Fibroblast of pulmonary artery (primary cell): ENCODE measurements around the gene GGT5.

Experiments used
- DNase-seq: peaks from one replicate; pipeline ENCODE4 v3.0.0-alpha.2; 2010; ENCODE audit warnings: low read depth
- H3K4me3 ChIP-seq: replicated peaks from 2 replicates; pipeline ENCODE4 v1.5.1; 2011; ENCODE audit warnings: low read depth, mild to moderate bottlenecking, control low read depth, low read length, moderate library complexity
- TF ChIP-seq, protein P1 (sequence below): IDR thresholded peaks from 2 replicates; pipeline ENCODE4 v1.5.1; 2011; ENCODE audit warnings: mild to moderate bottlenecking, control low read depth, low read length, inconsistent platforms; ENCODE audit errors: missing control alignments

The GGT5 gene

DNA sequence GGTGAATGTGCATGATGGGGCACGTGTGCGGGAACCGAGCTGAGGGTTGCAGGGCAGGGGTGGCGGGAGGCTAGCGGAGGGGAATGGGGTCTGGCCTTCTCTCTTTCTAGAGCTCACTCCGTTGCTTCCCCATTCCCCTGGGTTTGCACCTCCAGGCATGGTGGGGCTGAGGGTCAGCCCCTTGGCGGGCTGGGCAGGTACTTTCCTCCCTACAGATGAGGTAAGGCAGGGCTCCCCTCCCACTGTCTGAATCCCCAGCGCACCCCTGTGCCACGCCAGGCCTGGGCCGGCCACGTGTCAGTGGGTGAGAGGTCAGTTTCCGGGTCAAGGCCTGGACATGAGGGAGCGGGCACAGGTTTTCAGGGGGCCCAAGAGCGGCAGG lies 54.7 kb downstream of the GGT5 start:
- TF ChIP-seq, protein P1, sequence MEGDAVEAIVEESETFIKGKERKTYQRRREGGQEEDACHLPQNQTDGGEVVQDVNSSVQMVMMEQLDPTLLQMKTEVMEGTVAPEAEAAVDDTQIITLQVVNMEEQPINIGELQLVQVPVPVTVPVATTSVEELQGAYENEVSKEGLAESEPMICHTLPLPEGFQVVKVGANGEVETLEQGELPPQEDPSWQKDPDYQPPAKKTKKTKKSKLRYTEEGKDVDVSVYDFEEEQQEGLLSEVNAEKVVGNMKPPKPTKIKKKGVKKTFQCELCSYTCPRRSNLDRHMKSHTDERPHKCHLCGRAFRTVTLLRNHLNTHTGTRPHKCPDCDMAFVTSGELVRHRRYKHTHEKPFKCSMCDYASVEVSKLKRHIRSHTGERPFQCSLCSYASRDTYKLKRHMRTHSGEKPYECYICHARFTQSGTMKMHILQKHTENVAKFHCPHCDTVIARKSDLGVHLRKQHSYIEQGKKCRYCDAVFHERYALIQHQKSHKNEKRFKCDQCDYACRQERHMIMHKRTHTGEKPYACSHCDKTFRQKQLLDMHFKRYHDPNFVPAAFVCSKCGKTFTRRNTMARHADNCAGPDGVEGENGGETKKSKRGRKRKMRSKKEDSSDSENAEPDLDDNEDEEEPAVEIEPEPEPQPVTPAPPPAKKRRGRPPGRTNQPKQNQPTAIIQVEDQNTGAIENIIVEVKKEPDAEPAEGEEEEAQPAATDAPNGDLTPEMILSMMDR = no peak
- H3K4me3 ChIP-seq = no peak overlapping the region
- DNase-seq = no peak

DNA sequence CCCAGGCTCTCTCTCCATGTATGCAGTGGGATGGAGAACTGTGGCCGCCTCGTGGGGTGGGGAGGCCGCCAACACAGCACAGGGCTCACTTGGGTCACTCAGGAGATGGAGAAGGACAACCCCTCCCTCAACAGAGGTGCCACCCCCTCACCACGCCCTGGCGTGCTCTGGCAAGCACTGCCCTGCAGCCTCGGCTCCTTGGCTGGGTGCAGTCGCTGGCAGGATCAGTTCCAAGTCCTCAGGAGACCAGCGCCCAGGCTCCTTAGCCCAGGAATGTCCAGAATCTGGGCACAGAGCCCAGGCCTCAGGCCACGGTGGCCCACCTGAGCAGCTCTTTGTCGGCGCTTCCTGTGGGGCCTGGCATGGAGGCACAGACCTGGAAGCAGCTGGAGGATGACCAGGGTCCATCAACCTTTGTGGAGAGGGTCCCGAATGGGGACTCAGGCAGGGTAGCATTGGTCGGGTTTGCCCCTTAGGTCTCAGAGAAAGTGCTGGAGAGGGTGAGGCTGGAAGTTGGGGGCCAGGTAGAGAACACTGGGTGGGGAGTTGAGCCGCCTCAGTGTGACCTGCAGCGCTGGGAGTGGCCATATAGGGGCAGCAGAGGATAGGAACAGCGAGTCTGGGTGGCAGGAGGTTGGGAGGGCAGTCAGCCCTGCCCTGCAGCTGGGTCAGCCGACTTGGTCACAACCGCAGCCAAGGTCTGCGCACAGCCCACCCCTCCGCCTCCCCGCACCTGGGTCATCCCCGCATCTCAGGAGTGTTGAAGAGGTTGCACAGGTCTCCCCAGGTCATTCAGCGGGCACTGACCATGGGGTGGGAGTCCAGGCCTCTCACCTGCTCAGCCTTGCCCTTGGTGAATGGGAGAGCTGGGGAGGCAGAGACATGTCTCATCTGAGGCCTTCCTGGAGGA lies 55.4 kb downstream of the GGT5 start:
- peak; percentile 76 for DNase-seq
- no peak overlapping the region for H3K4me3 ChIP-seq
- TF ChIP-seq, protein P1 = peak; percentile 91

DNA sequence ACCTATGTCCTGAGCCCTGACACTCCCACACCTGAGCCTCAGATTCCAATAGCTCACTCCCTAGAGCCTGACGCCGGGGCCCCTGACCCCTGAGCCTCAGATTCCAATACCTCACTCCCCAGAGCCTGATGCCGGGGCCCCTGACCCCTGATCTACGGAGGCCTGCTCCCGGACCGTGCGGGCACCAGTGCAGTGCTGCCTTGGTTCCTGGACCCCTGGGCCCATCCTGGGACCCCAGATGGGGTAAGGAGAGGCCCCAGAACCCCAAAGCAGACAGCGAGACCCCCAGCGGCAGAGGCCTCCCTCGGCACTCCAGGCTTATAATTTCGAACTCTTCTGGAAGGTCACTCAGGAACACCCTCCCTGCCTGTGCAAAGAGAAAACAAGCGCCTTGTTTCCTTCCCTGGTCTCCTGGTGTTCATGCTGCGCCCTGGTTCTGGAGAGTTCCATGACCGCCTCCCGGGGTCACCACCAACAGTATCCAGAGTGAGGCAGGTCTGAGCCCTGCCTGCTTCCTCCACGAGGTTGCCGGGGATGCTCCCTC lies 56.1 kb downstream of the GGT5 start:
- TF ChIP-seq, protein P1 = no peak
- H3K4me3 ChIP-seq = no peak overlapping the region
- no peak for DNase-seq

DNA sequence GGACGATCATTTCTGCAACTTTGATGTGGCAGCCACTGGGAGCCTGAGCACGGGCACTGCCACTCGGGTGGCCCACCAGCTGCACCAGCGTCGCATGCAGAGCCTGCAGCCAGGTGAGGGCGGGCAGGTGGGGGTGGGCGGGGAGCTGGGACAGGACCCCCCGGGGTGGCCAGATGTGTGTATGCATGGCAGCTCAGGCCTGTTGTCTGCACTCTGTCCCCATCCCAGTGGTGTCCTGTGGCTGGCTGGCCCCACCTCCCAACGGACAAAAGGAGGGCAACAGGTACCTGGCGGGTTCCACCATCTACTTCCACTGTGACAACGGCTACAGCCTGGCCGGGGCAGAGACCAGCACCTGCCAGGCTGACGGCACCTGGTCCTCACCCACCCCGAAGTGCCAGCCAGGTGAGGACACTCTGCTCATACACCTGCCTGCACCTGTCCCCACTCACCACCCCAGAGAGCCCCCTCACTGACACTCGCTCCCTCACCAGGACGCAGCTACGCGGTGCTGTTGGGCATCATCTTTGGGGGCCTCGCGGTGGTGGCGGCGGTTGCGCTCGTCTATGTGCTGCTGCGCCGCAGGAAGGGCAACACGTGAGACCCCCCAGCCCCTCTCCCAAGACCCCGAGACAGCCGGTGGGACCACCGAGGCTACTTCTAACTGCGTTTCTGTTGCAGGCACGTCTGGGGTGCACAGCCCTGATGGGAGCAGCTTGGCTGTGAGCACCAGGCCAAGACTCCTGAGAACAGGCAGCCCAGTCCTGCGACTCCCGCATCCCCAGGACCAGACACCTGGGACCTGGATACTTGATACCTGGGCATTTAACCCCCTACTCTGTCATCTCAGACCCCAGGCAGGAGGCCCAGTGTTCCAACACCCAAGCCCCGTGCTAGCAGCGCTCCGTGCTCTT lies 56.9 kb downstream of the GGT5 start:
- no peak for DNase-seq
- H3K4me3 ChIP-seq = no peak overlapping the region
- TF ChIP-seq, protein P1 = no peak

DNA sequence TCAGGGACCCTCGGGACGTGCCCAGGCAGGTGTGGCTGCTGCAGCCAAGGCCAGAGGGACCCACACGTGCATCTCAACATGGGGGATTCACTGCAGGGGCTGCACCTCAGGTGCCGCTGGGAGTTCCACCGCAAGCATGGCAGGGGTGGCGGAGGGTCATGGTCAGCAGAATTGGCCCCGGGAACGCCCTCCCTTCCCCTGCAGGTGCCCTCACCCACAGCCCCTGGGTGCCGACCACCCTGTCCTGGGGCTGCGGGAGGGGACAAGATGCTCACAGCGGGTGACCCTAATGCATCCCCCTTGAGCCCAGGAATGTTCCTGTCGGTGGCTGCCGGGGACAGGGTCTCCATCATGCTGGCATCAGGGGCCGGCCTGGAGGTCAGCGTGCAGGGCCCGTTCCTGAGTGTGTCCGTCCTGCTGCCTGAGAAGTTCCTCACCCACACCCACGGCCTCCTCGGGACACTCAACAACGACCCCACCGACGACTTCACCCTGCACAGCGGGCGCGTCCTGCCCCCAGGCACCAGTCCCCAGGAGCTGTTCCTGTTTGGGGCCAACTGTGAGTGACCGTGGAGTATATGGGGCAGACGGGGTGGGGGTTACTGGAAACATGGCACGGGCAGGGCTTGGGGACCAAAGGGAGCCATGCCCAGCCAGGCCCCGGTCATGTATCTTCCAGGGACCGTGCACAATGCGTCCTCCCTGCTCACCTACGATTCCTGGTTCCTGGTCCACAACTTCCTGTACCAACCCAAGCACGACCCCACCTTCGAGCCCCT lies 57.8 kb downstream of the GGT5 start:
- no peak for DNase-seq
- TF ChIP-seq, protein P1 = no peak
- H3K4me3 ChIP-seq = no peak overlapping the region

DNA sequence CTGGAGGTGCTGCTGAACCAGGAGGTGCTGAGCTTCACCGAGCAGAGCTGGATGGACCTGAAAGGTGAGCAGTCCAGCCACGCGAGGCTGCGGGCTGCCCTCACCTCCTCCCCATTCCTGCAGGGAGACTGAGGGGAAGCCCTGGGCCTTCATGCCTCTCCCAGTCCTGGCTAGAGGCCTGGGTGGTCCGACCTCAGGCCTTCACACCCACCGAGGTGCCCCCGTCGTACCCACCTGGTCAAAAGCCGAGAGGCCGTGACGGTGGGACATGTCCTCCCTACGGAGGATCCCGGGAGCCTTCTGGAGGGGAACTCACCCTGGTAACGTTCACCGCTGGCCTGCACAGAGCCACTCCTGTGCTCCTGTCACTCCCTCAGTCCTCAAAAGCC lies 58.5 kb downstream of the GGT5 start:
- TF ChIP-seq, protein P1 = no peak
- DNase-seq = no peak
- H3K4me3 ChIP-seq = no peak overlapping the region
